Measurements from ENCODE around the gene TMEM207.

The TMEM207 gene

DNA sequence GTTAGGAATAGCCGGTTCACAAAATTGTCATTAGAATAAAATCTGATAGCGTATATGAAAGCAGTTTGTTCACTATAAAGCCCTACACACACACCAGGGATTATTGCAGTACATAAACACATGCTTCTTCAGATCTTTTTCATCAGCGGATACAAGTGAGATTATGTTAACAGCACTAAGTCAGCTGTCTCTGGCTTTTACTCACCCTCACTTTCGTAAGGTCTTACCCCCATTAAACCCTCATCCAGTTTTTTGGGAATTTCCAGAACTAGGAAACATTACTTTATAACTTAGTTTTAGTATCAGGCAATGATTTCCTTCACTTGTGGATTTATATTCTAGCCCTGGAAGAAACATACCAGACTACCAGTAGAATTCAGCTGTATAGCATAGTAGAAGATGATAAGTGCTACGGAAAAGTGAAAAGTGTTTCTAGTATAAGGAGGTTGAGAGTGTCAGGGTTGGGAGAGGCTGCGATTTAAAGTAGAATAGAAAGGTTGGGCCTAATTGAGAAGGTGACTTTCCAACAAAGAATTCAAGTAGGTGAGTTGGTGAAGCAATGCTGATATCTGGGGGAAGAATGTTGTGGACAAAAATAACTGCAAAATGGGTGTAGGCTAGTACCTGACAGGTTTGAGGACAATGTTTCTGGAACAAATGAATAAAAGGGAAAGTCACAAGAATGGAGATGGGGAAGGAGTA, 22.7 kb downstream of the TMEM207 start:
- peaks cover 11% of the 10 kb centered on the region for H3K4me1 Mint-ChIP-seq
- no peaks in the 10 kb centered on the region for H3K27me3 Mint-ChIP-seq
- H3K9me3 Mint-ChIP-seq = no peaks in the 10 kb centered on the region
- no peaks in the 10 kb centered on the region for H3K36me3 Mint-ChIP-seq
- no peak overlapping the region for H3K27ac Mint-ChIP-seq
- H3K4me3 Mint-ChIP-seq = no peak overlapping the region
- no peak for ATAC-seq

DNA sequence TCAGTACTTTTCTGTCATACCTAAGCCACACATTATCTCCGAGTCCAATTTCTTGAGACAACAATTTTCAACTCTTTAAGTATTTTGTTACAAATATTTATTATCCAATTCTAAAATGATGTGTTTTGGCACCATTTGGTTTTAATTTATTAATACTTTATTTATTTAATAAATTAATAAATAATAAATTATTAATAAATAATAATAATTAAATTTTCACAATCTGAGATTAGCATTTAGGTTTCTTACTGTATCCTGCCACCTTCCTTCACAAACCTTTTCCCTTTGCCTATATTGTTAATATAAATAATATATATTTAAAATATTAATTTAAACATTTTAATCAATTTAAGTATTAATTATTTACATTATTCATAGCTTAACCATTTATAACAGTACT, 23.9 kb downstream of the TMEM207 start:
- no peak overlapping the region for H3K4me3 Mint-ChIP-seq
- peaks cover 11% of the 10 kb centered on the region for H3K4me1 Mint-ChIP-seq
- no peak overlapping the region for H3K27ac Mint-ChIP-seq
- no peak for ATAC-seq
- no peaks in the 10 kb centered on the region for H3K9me3 Mint-ChIP-seq
- H3K27me3 Mint-ChIP-seq = no peaks in the 10 kb centered on the region
- H3K36me3 Mint-ChIP-seq = no peaks in the 10 kb centered on the region

DNA sequence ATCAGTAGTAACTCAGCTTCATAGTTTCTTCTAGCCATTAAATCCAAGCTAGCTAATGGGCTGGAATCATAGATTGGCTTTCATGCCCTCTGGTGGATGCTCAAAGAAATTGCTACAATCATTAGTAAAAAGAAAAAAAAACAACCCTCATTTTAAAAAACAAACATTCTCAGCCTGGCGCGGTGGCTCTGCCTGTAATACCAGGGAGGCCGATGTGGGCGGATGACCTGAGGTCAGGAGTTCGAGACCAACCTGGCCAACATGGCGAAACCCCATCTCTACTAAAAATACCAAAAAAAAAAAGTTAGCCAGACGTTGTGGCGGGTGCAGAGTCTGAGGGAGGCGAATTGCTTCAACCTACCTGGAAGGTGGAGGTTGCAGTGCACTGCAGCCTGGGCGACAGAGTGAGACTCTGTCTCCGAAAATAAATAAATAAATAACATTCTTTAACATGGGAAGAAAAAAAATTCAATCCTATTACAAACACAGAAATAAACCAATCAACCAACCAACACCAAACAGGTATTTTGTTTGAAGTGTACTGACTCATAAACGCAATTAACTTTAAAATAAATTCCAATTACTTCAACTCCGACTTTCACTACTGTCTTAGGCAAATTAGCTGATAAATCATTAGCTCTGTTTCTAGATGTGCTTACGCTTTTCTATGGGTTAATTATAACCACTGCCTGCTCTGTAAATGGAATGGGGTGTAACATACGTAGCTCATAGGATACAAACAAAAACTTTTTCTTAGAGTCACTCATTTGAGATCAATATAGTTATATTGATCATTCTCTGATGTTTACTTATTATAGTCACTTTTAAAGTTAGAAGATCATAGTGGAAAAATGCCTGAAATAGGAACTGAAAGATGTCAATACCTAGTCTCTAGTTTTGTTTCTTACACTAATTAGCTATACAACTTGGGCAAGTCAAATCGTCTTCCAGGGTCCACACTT, 24.9 kb downstream of the TMEM207 start:
- peak; percentile 31 for ATAC-seq
- Mint-ChIP-seq H3K4me1 (peaks cover 11% of the 10 kb centered on the region), H3K36me3 (no peaks in the 10 kb centered on the region), H3K27ac (peak overlapping the region; percentile 31), H3K27me3 (no peaks in the 10 kb centered on the region), H3K9me3 (no peaks in the 10 kb centered on the region), H3K4me3 (peak overlapping the region; percentile 60)

DNA sequence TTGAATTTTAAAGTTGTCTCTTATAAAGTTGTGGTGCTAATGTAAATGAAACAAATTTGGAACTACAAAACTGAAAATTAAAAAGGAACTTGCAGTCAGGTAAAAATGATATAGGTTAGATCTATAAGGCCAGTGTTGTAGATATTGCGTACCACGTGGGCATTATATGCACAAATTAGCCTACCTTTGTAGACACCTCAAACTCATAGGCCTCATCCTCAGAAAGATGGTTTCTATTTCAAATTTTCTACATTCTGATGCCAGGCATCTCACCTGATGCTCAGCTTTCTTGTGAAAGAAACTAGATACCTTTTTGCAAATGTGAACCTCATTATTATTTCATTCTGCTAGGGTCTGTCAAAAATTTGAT, 25.6 kb downstream of the TMEM207 start:
- peak overlapping the region; percentile 31 for H3K27ac Mint-ChIP-seq
- H3K36me3 Mint-ChIP-seq = no peaks in the 10 kb centered on the region
- H3K4me1 Mint-ChIP-seq = peaks cover 11% of the 10 kb centered on the region
- no peak for ATAC-seq
- no peaks in the 10 kb centered on the region for H3K9me3 Mint-ChIP-seq
- no peaks in the 10 kb centered on the region for H3K27me3 Mint-ChIP-seq
- no peak overlapping the region for H3K4me3 Mint-ChIP-seq

DNA sequence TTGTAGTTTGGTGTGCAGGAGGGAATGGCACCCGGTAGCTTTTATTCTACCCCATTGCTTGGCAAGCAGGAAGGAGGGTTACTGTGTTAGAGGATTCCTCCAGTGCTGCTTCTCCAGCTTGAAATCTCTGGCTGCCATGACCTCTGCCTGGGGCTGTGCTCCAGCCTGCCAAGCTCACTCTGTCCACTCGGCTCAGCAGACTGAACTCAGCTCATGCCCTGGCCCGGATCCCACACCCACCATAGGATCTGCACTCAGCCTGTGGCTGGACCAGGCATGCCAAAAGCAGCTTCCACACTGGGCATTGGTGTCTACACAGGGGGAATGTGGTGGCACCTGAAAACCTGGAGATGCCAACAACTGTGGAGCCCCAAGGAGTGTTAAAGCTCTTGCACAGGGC, 35.4 kb downstream of the TMEM207 start:
- Mint-ChIP-seq H3K9me3 (peaks cover 9% of the 10 kb centered on the region), H3K27me3 (no peaks in the 10 kb centered on the region), H3K27ac (no peak overlapping the region), H3K36me3 (no peaks in the 10 kb centered on the region), H3K4me3 (no peak overlapping the region), H3K4me1 (no peaks in the 10 kb centered on the region)
- ATAC-seq = peak; percentile 41

DNA sequence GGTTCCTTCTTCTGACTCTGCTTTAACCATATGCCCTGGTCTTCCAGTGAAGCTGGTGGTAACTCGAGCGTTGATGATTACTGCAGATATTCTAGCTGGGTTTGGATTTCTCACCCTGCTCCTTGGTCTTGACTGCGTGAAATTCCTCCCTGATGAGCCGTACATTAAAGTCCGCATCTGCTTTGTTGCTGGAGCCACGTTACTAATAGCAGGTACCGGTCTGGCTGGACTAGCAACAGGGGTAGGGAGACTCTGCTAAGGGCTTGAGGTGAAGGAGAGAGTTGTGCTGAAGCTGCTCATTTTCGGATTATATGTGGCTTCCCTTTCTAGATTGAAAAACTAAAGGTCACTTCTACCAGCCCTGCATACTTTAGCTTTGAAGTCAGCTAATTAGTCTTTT, 45.0 kb downstream of the TMEM207 start:
- Mint-ChIP-seq H3K36me3 (no peaks in the 10 kb centered on the region), H3K4me1 (no peaks in the 10 kb centered on the region), H3K27ac (no peak overlapping the region), H3K27me3 (no peaks in the 10 kb centered on the region), H3K9me3 (no peaks in the 10 kb centered on the region), H3K4me3 (no peak overlapping the region)
- no peak for ATAC-seq

DNA sequence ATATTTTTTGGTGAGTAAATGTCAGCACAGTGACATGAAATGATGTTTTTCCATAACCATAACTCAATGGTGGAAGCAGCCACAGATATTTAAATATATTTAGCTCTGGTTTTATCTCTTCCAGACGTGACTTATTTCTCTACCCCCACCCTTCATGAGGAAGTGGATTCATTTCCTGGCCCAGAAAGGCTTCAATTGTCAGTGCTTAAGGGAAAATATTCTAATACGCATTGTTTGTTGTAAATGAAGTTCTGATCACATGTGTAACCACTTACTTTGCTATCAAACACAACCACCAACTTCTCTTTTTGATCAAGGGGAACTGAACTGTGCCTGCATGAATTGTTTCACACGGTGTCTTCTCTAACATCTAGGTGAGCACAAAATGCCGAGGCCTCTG, 47.7 kb downstream of the TMEM207 start:
- Mint-ChIP-seq H3K4me1 (no peaks in the 10 kb centered on the region), H3K36me3 (no peaks in the 10 kb centered on the region), H3K4me3 (no peak overlapping the region), H3K27me3 (no peaks in the 10 kb centered on the region), H3K9me3 (no peaks in the 10 kb centered on the region), H3K27ac (no peak overlapping the region)
- no peak for ATAC-seq

DNA sequence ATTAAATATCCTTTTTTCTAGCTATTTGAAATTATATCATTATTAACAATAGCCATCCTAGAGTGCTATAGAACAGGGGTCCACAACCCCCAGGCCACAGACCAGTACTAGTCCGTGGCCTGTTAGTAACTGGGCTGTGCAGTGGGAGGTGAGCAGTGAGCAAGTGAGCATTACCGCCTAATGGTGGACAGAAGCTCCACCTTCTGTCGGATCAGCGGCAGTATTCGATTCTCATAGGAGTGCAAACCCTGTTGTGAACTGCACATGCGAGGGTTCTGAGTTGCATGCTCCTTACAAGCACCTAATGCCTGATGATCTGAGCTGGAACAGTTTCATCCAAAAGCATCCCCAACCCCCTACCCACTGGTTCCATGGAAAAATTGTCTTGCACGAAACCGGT, 50.0 kb downstream of the TMEM207 start:
- Mint-ChIP-seq H3K4me1 (no peaks in the 10 kb centered on the region), H3K27me3 (no peaks in the 10 kb centered on the region), H3K4me3 (no peak overlapping the region), H3K9me3 (no peaks in the 10 kb centered on the region), H3K27ac (no peak overlapping the region), H3K36me3 (no peaks in the 10 kb centered on the region)
- no peak for ATAC-seq

DNA sequence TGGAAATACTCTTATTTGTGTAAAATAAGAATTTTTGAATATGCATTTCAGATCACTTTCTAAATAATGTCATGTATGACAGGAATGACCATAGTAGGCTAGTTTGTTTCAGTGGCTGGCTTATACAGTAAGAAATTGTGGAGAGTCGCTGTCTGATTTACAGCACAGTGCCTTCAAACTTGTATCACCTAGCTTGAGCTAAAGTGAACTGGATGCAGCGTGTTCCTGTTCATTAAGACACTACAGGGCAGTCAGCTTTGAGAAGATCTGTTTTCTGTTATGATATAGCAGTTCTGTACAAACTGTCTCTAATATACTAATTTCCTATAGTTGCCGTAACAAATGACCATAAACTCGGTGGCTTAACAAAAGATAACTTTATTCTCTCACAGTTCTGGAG, 51.8 kb downstream of the TMEM207 start:
- Mint-ChIP-seq H3K36me3 (no peaks in the 10 kb centered on the region), H3K9me3 (no peaks in the 10 kb centered on the region), H3K4me1 (no peaks in the 10 kb centered on the region), H3K27me3 (no peaks in the 10 kb centered on the region), H3K27ac (no peak overlapping the region), H3K4me3 (no peak overlapping the region)
- ATAC-seq = no peak

DNA sequence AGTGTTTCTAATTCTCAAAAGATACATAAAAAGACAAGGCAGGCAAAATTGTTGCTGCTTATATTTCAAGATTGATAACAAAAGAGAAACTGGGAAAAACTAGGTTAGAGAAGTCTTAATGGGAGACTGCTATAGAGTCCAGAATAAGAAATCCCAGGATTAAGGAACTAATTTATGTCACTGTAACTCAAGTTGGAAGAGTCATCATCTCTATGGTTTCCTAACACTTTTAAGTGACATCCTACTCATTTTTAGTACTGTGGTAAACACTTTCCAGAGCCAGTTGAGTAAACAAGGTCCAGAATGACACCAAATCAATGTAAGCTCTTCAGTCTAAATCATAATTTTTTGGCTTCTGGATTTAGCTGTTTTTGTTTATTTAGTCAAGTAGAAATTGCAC, 53.7 kb downstream of the TMEM207 start:
- no peak overlapping the region for H3K27ac Mint-ChIP-seq
- no peaks in the 10 kb centered on the region for H3K36me3 Mint-ChIP-seq
- ATAC-seq = no peak
- no peaks in the 10 kb centered on the region for H3K27me3 Mint-ChIP-seq
- no peak overlapping the region for H3K4me3 Mint-ChIP-seq
- no peaks in the 10 kb centered on the region for H3K4me1 Mint-ChIP-seq
- H3K9me3 Mint-ChIP-seq = no peaks in the 10 kb centered on the region

DNA sequence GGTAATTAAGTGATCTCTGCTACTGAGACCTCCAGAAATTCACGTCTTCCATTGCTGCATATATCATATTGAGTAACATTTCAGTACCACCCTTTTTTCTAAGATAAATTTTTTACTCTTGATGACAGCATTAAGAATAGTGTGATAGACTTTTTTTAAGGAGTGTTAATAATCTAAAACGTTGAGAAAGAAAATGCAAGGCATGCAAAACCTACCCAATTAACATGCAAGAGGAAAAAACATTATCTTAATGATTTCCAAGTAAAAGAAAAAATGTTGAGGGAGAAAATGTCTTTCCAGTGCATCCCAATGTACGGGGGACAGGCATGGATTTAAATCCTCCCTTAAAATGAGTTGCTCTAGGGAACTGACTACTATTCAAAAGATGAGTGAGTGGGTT, 61.0 kb downstream of the TMEM207 start:
- Mint-ChIP-seq H3K36me3 (no peaks in the 10 kb centered on the region), H3K9me3 (no peaks in the 10 kb centered on the region), H3K27me3 (no peaks in the 10 kb centered on the region), H3K4me3 (no peak overlapping the region), H3K4me1 (no peaks in the 10 kb centered on the region), H3K27ac (no peak overlapping the region)
- no peak for ATAC-seq

DNA sequence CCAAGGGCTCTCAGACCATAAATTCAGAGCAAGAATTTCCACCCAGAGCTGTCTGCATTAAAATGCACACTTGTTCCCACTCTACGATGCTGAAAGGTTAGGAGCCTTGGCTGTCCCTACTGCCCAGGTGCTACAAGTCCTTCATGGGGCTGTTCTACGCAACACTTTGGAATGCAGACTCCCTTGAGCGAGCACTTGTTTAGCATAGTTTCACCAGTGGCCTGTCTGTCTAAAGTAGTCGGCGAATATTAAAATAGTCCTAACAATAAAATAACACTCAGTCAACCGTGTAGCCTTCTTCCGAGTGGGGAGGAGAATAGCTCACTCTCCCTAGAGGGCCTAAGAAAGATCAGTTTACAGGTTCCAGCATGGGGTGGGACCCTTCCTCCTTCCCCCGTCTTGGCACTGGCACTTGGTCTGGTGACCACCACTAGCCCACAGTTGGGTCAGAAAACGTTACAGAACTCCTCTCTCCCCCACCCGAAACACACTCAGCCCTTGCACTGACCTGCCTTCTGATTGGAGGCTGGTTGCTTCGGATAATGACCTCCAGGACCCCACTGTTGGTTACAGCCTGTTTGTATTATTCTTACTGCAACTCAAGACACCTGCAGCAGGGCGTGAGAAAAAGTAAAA, 62.0 kb downstream of the TMEM207 start, which contains the start of gene CLDN16:
CLDN16 (plus strand) TSS at position 586 of the 636 bp plus-strand sequence. CDS start 167 bp downstream, outside the sequence.
- H3K36me3 Mint-ChIP-seq = no peaks in the 10 kb centered on the region
- ATAC-seq = no peak
- no peaks in the 10 kb centered on the region for H3K27me3 Mint-ChIP-seq
- no peak within 1 kb of the TSS for H3K27ac Mint-ChIP-seq
- no peaks in the 10 kb centered on the region for H3K4me1 Mint-ChIP-seq
- no peak within 1 kb of the TSS for H3K4me3 Mint-ChIP-seq
- H3K9me3 Mint-ChIP-seq = no peaks in the 10 kb centered on the region

DNA sequence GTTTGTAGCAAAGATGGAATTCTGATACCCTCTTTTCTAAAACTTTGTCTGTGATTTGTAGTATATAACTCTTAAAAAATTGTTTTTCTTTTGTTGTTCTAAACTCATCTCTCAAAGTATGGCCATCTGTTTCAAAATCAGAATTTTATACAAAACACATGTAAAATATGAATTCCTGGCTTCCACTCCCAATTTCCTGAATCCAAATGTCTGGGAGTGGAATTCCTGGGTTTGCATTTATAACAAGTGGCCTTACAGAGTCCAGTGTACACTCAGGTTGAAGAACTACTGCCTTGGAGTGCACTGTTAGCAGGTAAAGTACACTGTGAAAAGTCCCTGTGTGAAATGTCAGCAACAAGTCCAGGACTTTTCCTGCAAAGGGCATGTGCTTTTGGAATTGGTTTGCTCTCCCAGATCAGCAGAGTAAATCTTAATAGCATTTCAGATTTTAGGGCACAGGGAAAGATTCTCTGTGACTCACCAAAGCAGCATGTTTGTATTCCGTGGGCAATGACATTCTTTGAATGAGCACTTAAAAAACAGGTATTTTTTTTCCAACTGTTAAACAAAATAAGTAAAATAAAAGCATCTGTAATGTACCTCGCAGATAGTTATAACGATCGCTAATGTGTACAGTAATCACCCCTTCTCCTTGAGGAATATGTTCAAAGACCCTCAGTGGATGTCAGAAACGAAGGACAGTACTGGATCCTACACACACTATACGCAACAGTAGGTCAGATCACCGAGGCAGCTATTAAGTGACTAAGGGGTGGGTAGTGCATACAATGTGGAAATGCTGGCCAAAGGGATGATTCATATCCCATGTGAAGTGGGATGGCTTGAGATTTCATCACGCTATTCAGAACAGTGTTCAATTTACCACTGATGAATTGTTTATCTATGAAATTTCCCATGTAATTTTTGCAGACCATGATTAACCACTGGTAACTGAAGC, 63.7 kb downstream of the TMEM207 start:
- no peak overlapping the region for H3K4me3 Mint-ChIP-seq
- H3K9me3 Mint-ChIP-seq = no peaks in the 10 kb centered on the region
- ATAC-seq = no peak
- no peaks in the 10 kb centered on the region for H3K4me1 Mint-ChIP-seq
- H3K36me3 Mint-ChIP-seq = no peaks in the 10 kb centered on the region
- H3K27ac Mint-ChIP-seq = no peak overlapping the region
- no peaks in the 10 kb centered on the region for H3K27me3 Mint-ChIP-seq

DNA sequence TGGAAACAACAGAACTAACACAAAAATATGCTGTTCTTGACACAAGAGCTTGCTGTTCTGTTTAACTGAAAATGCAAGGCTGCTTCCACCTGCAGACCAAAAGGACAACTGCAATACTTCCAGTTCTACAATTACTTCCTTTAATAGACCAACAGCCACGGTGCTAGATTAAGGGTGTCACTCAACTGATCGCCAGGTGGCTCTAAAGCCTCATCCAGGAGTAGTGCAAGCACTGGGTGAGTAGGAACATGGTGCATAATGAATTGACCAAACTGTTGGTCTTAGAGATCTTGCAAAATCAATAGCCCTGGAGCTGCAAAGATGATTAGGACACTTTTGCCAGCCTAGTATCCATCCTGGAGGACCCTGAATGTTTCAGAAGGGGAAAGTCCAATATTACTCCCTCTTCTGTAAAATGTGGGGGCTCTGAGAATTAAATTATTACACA, 65.4 kb downstream of the TMEM207 start:
- Mint-ChIP-seq H3K9me3 (peaks cover 7% of the 10 kb centered on the region), H3K27ac (no peak overlapping the region), H3K4me1 (no peaks in the 10 kb centered on the region), H3K4me3 (no peak overlapping the region), H3K36me3 (no peaks in the 10 kb centered on the region), H3K27me3 (no peaks in the 10 kb centered on the region)
- peak; percentile 62 for ATAC-seq
